Muscle of leg (tissue), 11 donors: ENCODE results near the gene UBE2N. TPM values are rescaled to one million over a fixed set of nuclear protein-coding genes. Genes with fewer than 3 reads are reported as not detected.

Source experiments
- DNase-seq: peaks from one replicate; pipeline ENCODE4 v3.0.0; 2013
- H3K27ac ChIP-seq: one replicate; pipeline ENCODE4 v1.5.1; 2013; ENCODE audit warnings: mild to moderate bottlenecking, low read length, control low read depth
- H3K27me3 ChIP-seq: one replicate; pipeline ENCODE4 v1.6.1; 2013; ENCODE audit warnings: low read length; ENCODE audit not compliant: control insufficient read depth, insufficient read depth
- H3K36me3 ChIP-seq: one replicate; pipeline ENCODE4 v1.6.1; 2013; ENCODE audit warnings: low read length; ENCODE audit not compliant: control insufficient read depth, insufficient read depth
- H3K4me1 ChIP-seq: one replicate; pipeline ENCODE4 v1.6.1; 2013; ENCODE audit warnings: low read length; ENCODE audit not compliant: control insufficient read depth, insufficient read depth
- H3K4me3 ChIP-seq: one replicate; pipeline ENCODE4 v1.5.1; 2013; ENCODE audit warnings: low read length, control low read depth
- H3K9me3 ChIP-seq: replicated peaks from 2 replicates; pipeline ENCODE4 v1.6.1; 2013; ENCODE audit warnings: low read depth, low read length; ENCODE audit not compliant: control insufficient read depth
- WGBS: methylation state at CpG from one replicate; pipeline ENCODE4 v1.1.5; 2013; ENCODE audit warnings: missing lambda C conversion rate; ENCODE audit not compliant: insufficient coverage; 5-methylcytosine and 5-hydroxymethylcytosine counted together
- polyA plus RNA-seq, 8 donors: library from polyadenylated mRNA; unstranded; fragments of 120-200 nt; gene quantifications; one replicate each; pipeline versions ENCODE4 v1.2.1 to v1.2.3, GENCODE V29; 2013; ENCODE audit warnings: inconsistent platforms in 1 of 8, low replicate concordance in 1 of 8; ENCODE audit not compliant: insufficient read length in 8 of 8, insufficient read depth in 1 of 8
- total RNA-seq: library from RNA; stranded (reverse); fragments of 120-200 nt; gene quantifications from one replicate; pipeline ENCODE4 v1.2.4, GENCODE V29; 2013

UBE2N gene
- total and polyA plus RNA-seq, 9 donors, result 63.7 to 112 (median 103) TPM

- WGBS, result 100% methylated on average over 1 of the region's 9 CpGs
- Histone ChIP-seq H3K36me3 (peaks cover 5% of the 10 kb centered on the region), H3K27ac (no peak overlapping the region), H3K27me3 (no peaks in the 10 kb centered on the region), H3K4me1 (peaks cover 7% of the 10 kb centered on the region), H3K4me3 (peak overlapping the region; percentile 96), H3K9me3 (no peaks in the 10 kb centered on the region)
- peak; percentile 24 for DNase-seq
Measured at GRCh38 chr12:93466625-93467350, 25.0 kb upstream of the UBE2N start.

- WGBS, result 83% methylated on average over 2 of the region's 5 CpGs
- no peaks in the 10 kb centered on the region for H3K9me3 ChIP-seq
- peaks cover 7% of the 10 kb centered on the region for H3K4me1 ChIP-seq
- no peak overlapping the region for H3K4me3 ChIP-seq
- no peak overlapping the region for H3K27ac ChIP-seq
- no peak for DNase-seq
- peaks cover 5% of the 10 kb centered on the region for H3K36me3 ChIP-seq
- H3K27me3 ChIP-seq, result no peaks in the 10 kb centered on the region
Measured at GRCh38 chr12:93465841-93466240, 24.1 kb upstream of the UBE2N start.

- Histone ChIP-seq H3K36me3 (no peaks in the 10 kb centered on the region), H3K4me3 (no peak overlapping the region), H3K27me3 (no peaks in the 10 kb centered on the region), H3K27ac (no peak overlapping the region), H3K9me3 (no peaks in the 10 kb centered on the region), H3K4me1 (no peaks in the 10 kb centered on the region)
- 62% methylated on average over 2 of the region's 3 CpGs for WGBS
- DNase-seq, result no peak
Measured at GRCh38 chr12:93461503-93461902, 19.8 kb upstream of the UBE2N start.

- Histone ChIP-seq H3K9me3 (no peaks in the 10 kb centered on the region), H3K4me3 (no peak overlapping the region), H3K4me1 (no peaks in the 10 kb centered on the region), H3K27ac (no peak overlapping the region), H3K36me3 (no peaks in the 10 kb centered on the region), H3K27me3 (no peaks in the 10 kb centered on the region)
- 59% methylated on average over 7 of the region's 7 CpGs for WGBS
- no peak for DNase-seq
Measured at GRCh38 chr12:93460902-93461301, 19.2 kb upstream of the UBE2N start.

- Histone ChIP-seq H3K4me1 (no peaks in the 10 kb centered on the region), H3K4me3 (no peak overlapping the region), H3K36me3 (no peaks in the 10 kb centered on the region), H3K9me3 (no peaks in the 10 kb centered on the region), H3K27me3 (no peaks in the 10 kb centered on the region), H3K27ac (no peak overlapping the region)
- WGBS, result 63% methylated on average over 4 of the region's 6 CpGs
- no peak for DNase-seq
Measured at GRCh38 chr12:93460003-93460402, 18.3 kb upstream of the UBE2N start.

GRCh38 chr12:93459097-93459496, 17.4 kb upstream of the UBE2N start:
- Histone ChIP-seq H3K27me3 (no peaks in the 10 kb centered on the region), H3K36me3 (no peaks in the 10 kb centered on the region), H3K27ac (no peak overlapping the region), H3K4me3 (no peak overlapping the region), H3K4me1 (no peaks in the 10 kb centered on the region), H3K9me3 (no peaks in the 10 kb centered on the region)
- no peak for DNase-seq
- 100% methylated on average over 1 of the region's 5 CpGs for WGBS

GRCh38 chr12:93456077-93456476, 14.3 kb upstream of the UBE2N start:
- no peaks in the 10 kb centered on the region for H3K27me3 ChIP-seq
- no peaks in the 10 kb centered on the region for H3K9me3 ChIP-seq
- H3K4me1 ChIP-seq, result no peaks in the 10 kb centered on the region
- no peaks in the 10 kb centered on the region for H3K36me3 ChIP-seq
- no CpG with 5 or more reads among the region's 2 CpGs for WGBS
- no peak for DNase-seq
- H3K27ac ChIP-seq, result no peak overlapping the region
- H3K4me3 ChIP-seq, result no peak overlapping the region

- 63% methylated on average over 5 of the region's 5 CpGs for WGBS
- Histone ChIP-seq H3K27me3 (no peaks in the 10 kb centered on the region), H3K4me3 (no peak overlapping the region), H3K27ac (no peak overlapping the region), H3K36me3 (no peaks in the 10 kb centered on the region), H3K9me3 (no peaks in the 10 kb centered on the region), H3K4me1 (no peaks in the 10 kb centered on the region)
- DNase-seq, result no peak
Measured at GRCh38 chr12:93453633-93454032, 11.9 kb upstream of the UBE2N start.

- Histone ChIP-seq H3K27me3 (no peaks in the 10 kb centered on the region), H3K4me1 (no peaks in the 10 kb centered on the region), H3K36me3 (no peaks in the 10 kb centered on the region), H3K27ac (no peak overlapping the region), H3K4me3 (no peak overlapping the region), H3K9me3 (no peaks in the 10 kb centered on the region)
- WGBS, result 60% methylated on average over 2 of the region's 3 CpGs
- DNase-seq, result no peak
Measured at GRCh38 chr12:93451423-93452158, 9.8 kb upstream of the UBE2N start.

GRCh38 chr12:93449277-93449676, 7.5 kb upstream of the UBE2N start:
- WGBS, result no CpG with 5 or more reads among the region's 1 CpG
- Histone ChIP-seq H3K27ac (no peak overlapping the region), H3K9me3 (no peaks in the 10 kb centered on the region), H3K27me3 (no peaks in the 10 kb centered on the region), H3K4me1 (no peaks in the 10 kb centered on the region), H3K36me3 (no peaks in the 10 kb centered on the region), H3K4me3 (no peak overlapping the region)
- DNase-seq, result no peak
